Right lobe of liver (tissue), 6 donors: Measurements from ENCODE around the gene WASHC4. TPM values are rescaled to one million over a fixed set of nuclear protein-coding genes. Genes with fewer than 3 reads are reported as not detected.

Source experiments
- ATAC-seq, 4 donors: fragments of 200-7000 bp; cut with Tn5 transposase; one replicate each; pipeline ENCODE4 v1.9.1; 2020; ENCODE audit warnings: mild to moderate bottlenecking in 4 of 4, moderate library complexity in 4 of 4
- DNase-seq, 3 donors: peaks; one replicate each; pipeline ENCODE4 v3.0.0-alpha.2; 2020
- H3K27ac ChIP-seq, 3 donors: fragments of 200-600 bp; one replicate each; pipeline ENCODE4 v1.8.0; 2022
- H3K27me3 ChIP-seq, 2 donors: fragments of 200-600 bp; one replicate each; pipeline ENCODE4 v1.8.0; 2022
- H3K36me3 ChIP-seq, 4 donors: fragments of 200-600 bp; sonication (generic) in 1 of 4; one replicate each; pipeline versions ENCODE4 v1.5.1 to v1.8.0; 2017 to 2022; ENCODE audit warnings: control low read depth in 1 of 4
- H3K4me1 ChIP-seq, 4 donors: fragments of 200-600 bp; sonication (generic) in 1 of 4; one replicate each; pipeline versions ENCODE4 v1.5.1 to v1.8.0; 2017 to 2022; ENCODE audit warnings: control low read depth in 1 of 4
- H3K4me3 ChIP-seq, 3 donors: fragments of 200-600 bp; one replicate each; pipeline ENCODE4 v1.8.0; 2022
- H3K9me3 ChIP-seq, 4 donors: fragments of 200-600 bp; sonication (generic) in 1 of 4; one replicate each; pipeline versions ENCODE4 v1.5.1 to v1.8.0; 2017 to 2022; ENCODE audit warnings: control low read depth in 1 of 4
- CTCF ChIP-seq, 4 donors: fragments of 200-600 bp in 3 of 4; fragments of 450-650 bp in 1 of 4; IDR thresholded peaks; one replicate each; pipeline versions ENCODE4 v1.5.1 to v1.8.0; 2016 to 2022; ENCODE audit warnings: antibody characterized with exemption in 4 of 4, mild to moderate bottlenecking in 2 of 4
- POLR2A ChIP-seq: fragments of 450-650 bp; IDR thresholded peaks from one replicate; pipeline ENCODE4 v1.6.1; 2017; ENCODE audit warnings: antibody characterized with exemption, mild to moderate bottlenecking
- WGBS: methylation state at CpG from one replicate; pipeline ENCODE4 v1.1.6; 2018; ENCODE audit warnings: low coverage, low lambda C conversion rate; ENCODE audit not compliant: insufficient coverage; ENCODE audit errors: missing lambda C conversion rate; 5-methylcytosine and 5-hydroxymethylcytosine counted together
- intact Hi-C, 2 donors: fragments of 100-400 bp; cut with DNase I; formaldehyde crosslinking; loops; one replicate each; pipeline versions ENCODE4 v1.11.2 to v1.14.1; 2022
- total RNA-seq, 6 experiments: library from RNA; depleted of rRNA in 2 of 6; stranded (reverse); fragments of >200 nt in 2 of 6; fragmentation: NEBNext Ultra II Directional in 3 of 6; extraction: Animal tissue kit (Norgen Biotek cat#: 25700) in 3 of 6; gene quantifications; one replicate each; pipeline versions ENCODE4 v1.1.0 to v1.2.4, GENCODE V29; 2016 to 2023
- donor health status: DM: no; HTN: yes; CAD: no.
- donor health status: DM: no; HTN: no; CAD: no.
- donor health status: DM: no; HTN: no; CAD: no.
- donor health status: DM: no; HTN: yes; CAD: no.
- donor health status: DM: no; HTN: yes; CAD: no.

WASHC4 gene
- total RNA-seq, 6 experiments from 2014 or later: 24.4 to 51.4 (median 36.2) TPM

- TF ChIP-seq POLR2A (no peak), CTCF (IDR thresholded peaks at IDR 0.05) (no peak)
- no peak for ATAC-seq
- intact Hi-C loops: no loop called here
- Histone ChIP-seq H3K4me3 (no peak overlapping the region), H3K27ac (no peak overlapping the region), H3K4me1 (no peaks in the 10 kb centered on the region), H3K9me3 (no peaks in the 10 kb centered on the region), H3K36me3 (peaks cover 0 to 67% (median 19%) of the 10 kb centered on the region in 4 donors), H3K27me3 (no peaks in the 10 kb centered on the region)
- DNase-seq: no peak
- WGBS: 100% methylated on average over 2 of the region's 2 CpGs
Measured at GRCh38 chr12:105158876-105159275, 51.3 kb downstream of the WASHC4 start.

- Histone ChIP-seq H3K27me3 (no peaks in the 10 kb centered on the region), H3K4me1 (peaks cover 0 to 8% (median 0%) of the 10 kb centered on the region in 4 donors), H3K27ac (no peak overlapping the region), H3K36me3 (peaks cover 0 to 84% (median 26%) of the 10 kb centered on the region in 4 donors), H3K9me3 (no peaks in the 10 kb centered on the region), H3K4me3 (no peak overlapping the region)
- no peak for TF ChIP-seq POLR2A
- no peak for TF ChIP-seq CTCF (IDR thresholded peaks at IDR 0.05)
- 93% methylated on average over 3 of the region's 3 CpGs for WGBS
- no peak for DNase-seq
- no peak for ATAC-seq
- intact Hi-C loops: no loop called here
Measured at GRCh38 chr12:105162174-105162573, 54.6 kb downstream of the WASHC4 start.

- H3K27me3 ChIP-seq: no peaks in the 10 kb centered on the region
- DNase-seq (no peak), ATAC-seq (no peak)
- H3K27ac ChIP-seq: no peak overlapping the region
- H3K4me3 ChIP-seq: no peak overlapping the region
- peaks cover 0 to 73% (median 18%) of the 10 kb centered on the region in 4 donors for H3K36me3 ChIP-seq
- H3K9me3 ChIP-seq: no peaks in the 10 kb centered on the region
- H3K4me1 ChIP-seq: peaks cover 0 to 9% (median 0%) of the 10 kb centered on the region in 4 donors
- intact Hi-C loops: no loop called here
- TF ChIP-seq CTCF (IDR thresholded peaks at IDR 0.05): no peak
- TF ChIP-seq POLR2A: no peak
- WGBS: 82% methylated on average over 2 of the region's 2 CpGs
Measured at GRCh38 chr12:105164068-105164467, 56.5 kb downstream of the WASHC4 start.

- Histone ChIP-seq H3K27me3 (no peaks in the 10 kb centered on the region), H3K27ac (no peak overlapping the region), H3K36me3 (peaks cover 5 to 62% (median 18%) of the 10 kb centered on the region in 4 donors), H3K9me3 (no peaks in the 10 kb centered on the region), H3K4me3 (no peak overlapping the region), H3K4me1 (peaks cover 0 to 10% (median 0%) of the 10 kb centered on the region in 4 donors)
- WGBS: 24% methylated on average over 1 of the region's 1 CpG
- intact Hi-C loops: no loop called here
- DNase-seq (no peak), ATAC-seq (peak in 2 of 4 donors; percentile 47 to 56)
- no peak for TF ChIP-seq POLR2A
- TF ChIP-seq CTCF (IDR thresholded peaks at IDR 0.05): no peak
Measured at GRCh38 chr12:105166736-105167135, 59.2 kb downstream of the WASHC4 start.

GRCh38 chr12:105167346-105167745, 59.8 kb downstream of the WASHC4 start:
- peaks cover 0 to 16% (median 0%) of the 10 kb centered on the region in 4 donors for H3K4me1 ChIP-seq
- H3K4me3 ChIP-seq: no peak overlapping the region
- DNase-seq (no peak), ATAC-seq (no peak)
- H3K27ac ChIP-seq: no peak overlapping the region
- H3K27me3 ChIP-seq: no peaks in the 10 kb centered on the region
- TF ChIP-seq CTCF (IDR thresholded peaks at IDR 0.05): no peak
- TF ChIP-seq POLR2A: no peak
- intact Hi-C loops: no loop called here
- no peaks in the 10 kb centered on the region for H3K9me3 ChIP-seq
- H3K36me3 ChIP-seq: peaks cover 5 to 56% (median 16%) of the 10 kb centered on the region in 4 donors
